HEK293 (cell line): Measurements from ENCODE around the gene CFAP46.

Source experiments
- CTCF ChIA-PET: fragments of 350-600 bp; formaldehyde crosslinking; extraction: SDS; loops from one replicate; lab custom pipeline; 2021; ENCODE audit warnings: antibody characterized with exemption; lab: Yijun Ruan, JAX
- POLR2A ChIA-PET: fragments of 300-600 bp; formaldehyde crosslinking; extraction: SDS; loops from one replicate; lab custom pipeline; 2020; ENCODE audit warnings: antibody characterized with exemption, inconsistent platforms; lab: Yijun Ruan, JAX
- H3K27ac ChIP-seq: fragments of 200-500 bp; sonication (Bioruptor generic); 2 replicates; pipeline ENCODE4 v1.5.1; 2014; ENCODE audit warnings: low read depth, low read length, control low read depth, inconsistent platforms; ENCODE audit errors: extremely low read depth
- H3K36me3 ChIP-seq, 2 experiments: fragments of 200-500 bp in 1 of 2; sonication (Bioruptor generic) in 1 of 2; 1 replicate in 1 of 2; 2 replicates in 1 of 2; pipeline ENCODE4 v1.5.1; 2014 to 2017; ENCODE audit warnings: inconsistent platforms in 2 of 2, low read length in 2 of 2; ENCODE audit not compliant: control insufficient read depth in 2 of 2, insufficient read depth in 1 of 2
- H3K4me1 ChIP-seq: fragments of 200-500 bp; sonication (Bioruptor generic); 2 replicates; pipeline ENCODE4 v1.5.1; 2014; ENCODE audit warnings: mild to moderate bottlenecking, low read length, inconsistent platforms; ENCODE audit not compliant: control insufficient read depth, insufficient read depth
- H3K4me3 ChIP-seq: 2 replicates; pipeline ENCODE4 v1.5.1; 2011; ENCODE audit warnings: low read depth, mild to moderate bottlenecking, control low read depth, low read length, moderate library complexity
- H3K9me3 ChIP-seq: fragments of 200-500 bp; sonication (Bioruptor generic); 2 replicates; pipeline ENCODE4 v1.5.1; 2014; ENCODE audit warnings: low read depth, low read length, inconsistent platforms; ENCODE audit not compliant: control insufficient read depth, insufficient read depth
- EGR2 ChIP-seq: fragments of 450-650 bp; formaldehyde crosslinking; IDR thresholded peaks from 2 replicates; pipeline ENCODE4 v1.5.1; 2016; ENCODE audit warnings: low read depth, missing biosample characterization, missing genetic modification characterization
- GFI1B ChIP-seq: fragments of 450-650 bp; formaldehyde crosslinking; IDR thresholded peaks from 2 replicates; pipeline ENCODE4 v1.5.1; 2016; ENCODE audit warnings: missing biosample characterization, missing genetic modification characterization
- GLIS1 ChIP-seq: fragments of 450-650 bp; formaldehyde crosslinking; IDR thresholded peaks from 2 replicates; pipeline ENCODE4 v1.5.1; 2016; ENCODE audit warnings: missing biosample characterization, missing genetic modification characterization
- GLIS2 ChIP-seq: fragments of 450-650 bp; formaldehyde crosslinking; IDR thresholded peaks from 2 replicates; pipeline ENCODE4 v1.5.1; 2016; ENCODE audit warnings: missing biosample characterization, missing genetic modification characterization
- KLF10 ChIP-seq: fragments of 450-650 bp; IDR thresholded peaks from 2 replicates; pipeline ENCODE4 v1.5.1; 2018; ENCODE audit warnings: missing biosample characterization, mild to moderate bottlenecking, missing genetic modification characterization
- KLF16 ChIP-seq: fragments of 450-650 bp; formaldehyde crosslinking; IDR thresholded peaks from 2 replicates; pipeline ENCODE4 v1.5.1; 2017; ENCODE audit warnings: missing biosample characterization, missing genetic modification characterization
- PATZ1 ChIP-seq: fragments of 450-650 bp; formaldehyde crosslinking; IDR thresholded peaks from 2 replicates; pipeline ENCODE4 v1.5.1; 2016; ENCODE audit warnings: missing biosample characterization, missing genetic modification characterization
- PRDM2 ChIP-seq: fragments of 450-650 bp; formaldehyde crosslinking; IDR thresholded peaks from 2 replicates; pipeline ENCODE4 v1.5.1; 2016; ENCODE audit warnings: missing biosample characterization, missing genetic modification characterization, borderline replicate concordance
- TRIM28 ChIP-seq: IDR thresholded peaks from 2 replicates; pipeline ENCODE4 v1.6.1; 2011; ENCODE audit warnings: low read length, control low read depth, borderline replicate concordance
- ZBTB26 ChIP-seq: fragments of 450-650 bp; formaldehyde crosslinking; optimal IDR thresholded peaks from 2 replicates; pipeline ENCODE3; 2016; ENCODE audit warnings: missing biosample characterization, mild to moderate bottlenecking, missing genetic modification characterization
- ZEB2 ChIP-seq: fragments of 450-650 bp; formaldehyde crosslinking; IDR thresholded peaks from 2 replicates; pipeline ENCODE4 v1.5.1; 2016; ENCODE audit warnings: missing biosample characterization, missing genetic modification characterization
- ZFHX2 ChIP-seq: fragments of 450-650 bp; formaldehyde crosslinking; conservative IDR thresholded peaks from 2 replicates; pipeline ENCODE4 v1.5.1; 2016; ENCODE audit warnings: missing biosample characterization, missing genetic modification characterization
- ZNF114 ChIP-seq: fragments of 450-650 bp; formaldehyde crosslinking; IDR thresholded peaks from 2 replicates; pipeline ENCODE4 v1.5.0; 2017; ENCODE audit warnings: missing biosample characterization, missing genetic modification characterization
- ZNF18 ChIP-seq: fragments of 450-650 bp; formaldehyde crosslinking; IDR thresholded peaks from 2 replicates; pipeline ENCODE4 v1.5.1; 2016; ENCODE audit warnings: missing biosample characterization, missing genetic modification characterization
- ZNF24 ChIP-seq: fragments of 450-650 bp; formaldehyde crosslinking; IDR thresholded peaks from 2 replicates; pipeline ENCODE4 v1.5.1; 2016; ENCODE audit warnings: missing biosample characterization, missing genetic modification characterization
- ZNF324 ChIP-seq: fragments of 450-650 bp; formaldehyde crosslinking; IDR thresholded peaks from 2 replicates; pipeline ENCODE4 v1.5.1; 2016; ENCODE audit warnings: missing biosample characterization, missing genetic modification characterization
- ZNF366 ChIP-seq: fragments of 450-650 bp; formaldehyde crosslinking; conservative IDR thresholded peaks from 2 replicates; pipeline ENCODE4 v1.5.1; 2016; ENCODE audit warnings: missing biosample characterization, missing genetic modification characterization
- ZNF433 ChIP-seq: fragments of 450-650 bp; formaldehyde crosslinking; IDR thresholded peaks from 2 replicates; pipeline ENCODE4 v1.5.1; 2016; ENCODE audit warnings: missing biosample characterization, missing genetic modification characterization, low read depth
- ZNF600 ChIP-seq: fragments of 450-650 bp; formaldehyde crosslinking; IDR thresholded peaks from 2 replicates; pipeline ENCODE4 v1.5.1; 2016; ENCODE audit warnings: missing biosample characterization, missing genetic modification characterization
- ZNF660 ChIP-seq: fragments of 450-650 bp; IDR thresholded peaks from 2 replicates; pipeline ENCODE4 v1.5.1; 2018; ENCODE audit warnings: missing biosample characterization, mild to moderate bottlenecking, missing genetic modification characterization
- ZNF704 ChIP-seq: fragments of 450-650 bp; formaldehyde crosslinking; IDR thresholded peaks from 2 replicates; pipeline ENCODE4 v1.5.1; 2016; ENCODE audit warnings: missing biosample characterization, missing genetic modification characterization
- ZSCAN18 ChIP-seq: fragments of 450-650 bp; formaldehyde crosslinking; IDR thresholded peaks from 2 replicates; pipeline ENCODE4 v1.5.1; 2016; ENCODE audit warnings: missing biosample characterization, missing genetic modification characterization

CFAP46 gene

GRCh38 chr10:132942101-132943057 lies at the start of gene CFAP46:
Gene CFAP46, minus strand, starts transcription at chr10:132942570. Its CDS starts 86 bp downstream, at chr10:132942484.
- CTCF ChIA-PET, result interaction anchor here (1.2 to 3.4 kb wide), 2 partner anchors 174 to 182 kb away, joined by 3 to 23 read pairs; no protein-coding TSS in a partner anchor
- POLR2A ChIA-PET, result no interaction called here
- TF ChIP-seq PATZ1 (no peak), EGR2 (tag by site-specific recombination) (0 out of 2 replicates have a peak, but pooled peaks have one; percentile 9), ZNF433 (tag by site-specific recombination) (no peak), ZNF704 (tag by site-specific recombination) (no peak), GLIS1 (tag by site-specific recombination) (peak; percentile 74), ZNF600 (tag by site-specific recombination) (no peak), ZNF366 (tag by site-specific recombination) (peak; percentile 43; the same call in 1 of the 2 replicates), ZSCAN18 (tag by site-specific recombination) (no peak), KLF16 (tag by site-specific recombination) (0 out of 2 replicates have a peak, but pooled peaks have one; percentile 35), ZNF24 (peak; percentile 97), ZNF18 (no peak), ZEB2 (tag by site-specific recombination) (no peak), ZNF324 (tag by site-specific recombination) (no peak), GFI1B (tag by site-specific recombination) (no peak), ZBTB26 (tag by site-specific recombination) (peak; percentile 19), TRIM28 (no peak), GLIS2 (tag by site-specific recombination) (peak; percentile 23; the same call in 1 of the 2 replicates), ZNF114 (tag by site-specific recombination) (no peak), PRDM2 (no peak), ZFHX2 (tag by site-specific recombination) (peak; percentile 29; the same call in 1 of the 2 replicates), KLF10 (tag by site-specific recombination) (peak; percentile 33; the same call in 1 of the 2 replicates), ZNF660 (tag by site-specific recombination) (no peak)

More at GRCh38 chr10:132942101-132943057, at the start of gene CFAP46:
- Histone ChIP-seq H3K4me1 (no peaks in the 10 kb centered on the region), H3K9me3 (no peaks in the 10 kb centered on the region), H3K36me3 (no peaks in the 10 kb centered on the region), H3K27ac (no peak within 1 kb of the TSS; the same call in 1 of the 2 replicates), H3K4me3 (peak within 1 kb of the TSS; percentile 23)
